Muscle layer of colon (tissue), 2 donors: ENCODE results near the gene XYLT1.

Experiments
- H3K27ac ChIP-seq: one replicate; pipeline ENCODE4 v1.7.0; 2013; ENCODE audit warnings: low read depth, mild to moderate bottlenecking, low read length, moderate library complexity
- H3K27me3 ChIP-seq, 2 donors: one replicate each; pipeline ENCODE4 v1.7.0; 2013; ENCODE audit warnings: low read length in 2 of 2, mild to moderate bottlenecking in 2 of 2; ENCODE audit not compliant: insufficient read depth in 2 of 2, control insufficient read depth in 1 of 2
- H3K36me3 ChIP-seq: one replicate; pipeline ENCODE4 v1.7.0; 2013; ENCODE audit warnings: mild to moderate bottlenecking, low read length; ENCODE audit not compliant: insufficient read depth
- H3K4me1 ChIP-seq: one replicate; pipeline ENCODE4 v1.7.0; 2013; ENCODE audit warnings: mild to moderate bottlenecking, low read length; ENCODE audit not compliant: insufficient read depth
- H3K4me3 ChIP-seq, 2 donors: one replicate each; pipeline ENCODE4 v1.7.0; 2013; ENCODE audit warnings: low read length in 2 of 2, low read depth in 1 of 2, mild to moderate bottlenecking in 1 of 2, moderate library complexity in 1 of 2
- H3K9ac ChIP-seq: one replicate; pipeline ENCODE4 v1.7.0; 2013; ENCODE audit warnings: low read length
- H3K9me3 ChIP-seq: one replicate; pipeline ENCODE4 v1.7.0; 2013; ENCODE audit warnings: mild to moderate bottlenecking, low read length
- donor health status: abdominal sarcoma.
- donor health status: Adenocarcinoma of cecum.

XYLT1 gene

DNA sequence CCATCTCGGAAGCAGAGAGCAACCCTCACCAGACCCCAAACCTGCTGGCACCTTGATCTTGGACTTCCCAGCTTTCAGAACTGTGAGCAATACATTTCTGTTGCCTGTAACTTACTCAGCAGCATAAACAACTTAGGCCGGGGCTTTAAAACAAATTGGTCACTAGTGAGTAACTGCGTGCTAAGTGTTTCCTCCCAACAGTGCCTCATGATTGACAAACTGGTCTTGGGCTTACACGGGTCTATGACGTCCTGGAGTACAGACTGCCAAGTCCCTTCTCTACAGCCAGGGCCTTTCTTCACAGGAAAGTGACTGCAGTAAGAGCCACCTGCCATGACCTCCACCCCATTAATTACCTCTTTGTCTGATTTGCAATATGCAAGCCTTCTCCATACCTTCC, 136.7 kb downstream of the XYLT1 start:
- H3K4me1 ChIP-seq: peaks cover 34% of the 10 kb centered on the region
- no peak overlapping the region for H3K4me3 ChIP-seq
- no peaks in the 10 kb centered on the region for H3K9me3 ChIP-seq
- H3K9ac ChIP-seq: no peak overlapping the region
- no peaks in the 10 kb centered on the region for H3K27me3 ChIP-seq
- no peaks in the 10 kb centered on the region for H3K36me3 ChIP-seq
- H3K27ac ChIP-seq: peak overlapping the region; percentile 35

- H3K27ac ChIP-seq: peak overlapping the region; percentile 25
- H3K9ac ChIP-seq: no peak overlapping the region
- H3K4me1 ChIP-seq: peaks cover 42% of the 10 kb centered on the region
- H3K4me3 ChIP-seq: no peak overlapping the region
- no peaks in the 10 kb centered on the region for H3K36me3 ChIP-seq
- H3K9me3 ChIP-seq: no peaks in the 10 kb centered on the region
- H3K27me3 ChIP-seq: no peaks in the 10 kb centered on the region
Observed at GRCh38 chr16:17333229-17333628, 137.5 kb downstream of the XYLT1 start.

GRCh38 chr16:17331991-17332390, 138.8 kb downstream of the XYLT1 start:
- no peak overlapping the region for H3K27ac ChIP-seq
- H3K4me1 ChIP-seq: peaks cover 49% of the 10 kb centered on the region
- H3K9me3 ChIP-seq: no peaks in the 10 kb centered on the region
- no peak overlapping the region for H3K4me3 ChIP-seq
- no peaks in the 10 kb centered on the region for H3K36me3 ChIP-seq
- H3K27me3 ChIP-seq: no peaks in the 10 kb centered on the region
- H3K9ac ChIP-seq: no peak overlapping the region

DNA sequence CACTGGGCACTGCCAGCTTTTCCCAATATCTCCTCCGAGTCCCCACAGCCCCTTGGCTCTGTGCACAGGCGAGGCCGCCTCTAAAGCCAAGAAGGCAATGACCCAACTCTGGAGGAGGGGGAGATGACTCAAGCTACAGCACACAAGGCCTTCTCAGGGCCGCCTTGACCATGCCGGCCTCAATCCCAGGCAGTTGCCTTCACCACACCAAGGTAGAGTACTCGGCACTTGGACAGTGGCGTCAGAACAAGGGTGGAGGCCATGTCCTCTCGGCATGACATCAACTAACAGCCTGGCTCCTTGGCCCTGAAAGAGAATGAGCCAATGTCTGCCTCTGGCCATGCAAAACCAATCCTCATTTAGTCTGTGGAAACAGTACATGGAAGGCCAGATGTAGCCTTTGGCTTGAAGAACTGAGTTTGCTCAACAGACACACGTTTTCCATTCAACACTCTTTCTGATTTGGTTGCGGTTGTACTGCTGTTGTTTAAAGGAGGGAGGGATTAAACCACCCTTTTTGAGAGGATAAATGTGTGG, 139.6 kb downstream of the XYLT1 start:
- no peak overlapping the region for H3K4me3 ChIP-seq
- no peak overlapping the region for H3K9ac ChIP-seq
- no peaks in the 10 kb centered on the region for H3K27me3 ChIP-seq
- peaks cover 45% of the 10 kb centered on the region for H3K4me1 ChIP-seq
- H3K27ac ChIP-seq: peak overlapping the region; percentile 22
- no peaks in the 10 kb centered on the region for H3K36me3 ChIP-seq
- no peaks in the 10 kb centered on the region for H3K9me3 ChIP-seq

DNA sequence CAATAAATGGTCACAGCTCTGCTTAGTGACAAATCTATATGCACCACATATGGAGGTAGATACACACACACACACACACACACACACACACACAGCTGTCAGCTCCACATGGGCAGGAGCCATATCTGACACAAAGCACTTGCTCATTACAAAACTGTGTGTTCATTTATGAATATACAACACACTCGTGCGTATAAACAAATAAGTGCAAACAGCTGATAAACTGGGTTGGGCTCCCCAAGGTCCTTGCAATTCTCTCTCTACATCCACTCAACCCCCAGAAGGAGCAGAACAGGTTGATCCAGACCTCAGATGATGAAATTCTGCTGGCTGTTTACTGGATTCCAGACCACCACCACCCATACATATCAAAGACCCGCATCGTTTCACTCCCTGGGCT, 140.7 kb downstream of the XYLT1 start:
- no peaks in the 10 kb centered on the region for H3K36me3 ChIP-seq
- no peaks in the 10 kb centered on the region for H3K27me3 ChIP-seq
- H3K4me3 ChIP-seq: no peak overlapping the region
- peaks cover 45% of the 10 kb centered on the region for H3K4me1 ChIP-seq
- H3K9ac ChIP-seq: no peak overlapping the region
- peak overlapping the region; percentile 64 for H3K27ac ChIP-seq
- no peaks in the 10 kb centered on the region for H3K9me3 ChIP-seq

- peak overlapping the region; percentile 64 for H3K27ac ChIP-seq
Observed at GRCh38 chr16:17329391-17329790, 141.4 kb downstream of the XYLT1 start.

GRCh38 chr16:17328932-17329331, 141.8 kb downstream of the XYLT1 start:
- Histone ChIP-seq H3K4me3 (no peak overlapping the region), H3K4me1 (peaks cover 45% of the 10 kb centered on the region), H3K27ac (peak overlapping the region; percentile 79), H3K27me3 (no peaks in the 10 kb centered on the region), H3K9ac (peak overlapping the region; percentile 50), H3K9me3 (no peaks in the 10 kb centered on the region), H3K36me3 (no peaks in the 10 kb centered on the region)

More at GRCh38 chr16:17329391-17329790, 141.4 kb downstream of the XYLT1 start:
- Histone ChIP-seq H3K4me3 (no peak overlapping the region), H3K4me1 (peaks cover 45% of the 10 kb centered on the region), H3K9me3 (no peaks in the 10 kb centered on the region), H3K36me3 (no peaks in the 10 kb centered on the region), H3K27me3 (no peaks in the 10 kb centered on the region), H3K9ac (peak overlapping the region; percentile 41)

GRCh38 chr16:17327664-17328335, 143.0 kb downstream of the XYLT1 start:
- Histone ChIP-seq H3K9ac (no peak overlapping the region), H3K4me1 (peaks cover 44% of the 10 kb centered on the region), H3K27me3 (no peaks in the 10 kb centered on the region), H3K4me3 (no peak overlapping the region), H3K27ac (peak overlapping the region; percentile 79), H3K9me3 (no peaks in the 10 kb centered on the region), H3K36me3 (no peaks in the 10 kb centered on the region)

- no peak overlapping the region for H3K4me3 ChIP-seq
- no peak overlapping the region for H3K9ac ChIP-seq
- no peaks in the 10 kb centered on the region for H3K36me3 ChIP-seq
- H3K27ac ChIP-seq: no peak overlapping the region
- H3K27me3 ChIP-seq: no peaks in the 10 kb centered on the region
- H3K9me3 ChIP-seq: no peaks in the 10 kb centered on the region
- H3K4me1 ChIP-seq: peaks cover 41% of the 10 kb centered on the region
Observed at GRCh38 chr16:17325476-17326143, 145.2 kb downstream of the XYLT1 start.

DNA sequence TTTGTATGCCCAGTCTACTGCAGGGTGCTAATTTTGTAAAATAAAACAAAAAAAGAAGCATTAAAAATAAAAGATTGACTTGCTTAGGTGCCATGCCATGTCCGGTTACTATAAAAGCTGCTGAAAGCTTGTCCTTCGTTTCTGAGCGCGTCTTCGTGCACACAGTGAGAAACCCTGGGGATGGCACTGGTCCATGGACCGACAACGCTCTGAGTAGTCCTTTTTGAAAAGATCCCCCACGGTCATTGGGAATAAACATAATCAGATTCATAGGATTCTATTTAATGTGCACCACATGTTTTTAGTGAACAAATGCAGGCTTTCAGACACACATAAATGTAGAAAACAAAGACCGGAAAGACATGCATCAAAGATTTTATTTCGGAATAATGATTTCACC, 146.3 kb downstream of the XYLT1 start:
- no peaks in the 10 kb centered on the region for H3K27me3 ChIP-seq
- H3K27ac ChIP-seq: no peak overlapping the region
- H3K36me3 ChIP-seq: no peaks in the 10 kb centered on the region
- no peak overlapping the region for H3K9ac ChIP-seq
- H3K4me3 ChIP-seq: no peak overlapping the region
- H3K9me3 ChIP-seq: no peaks in the 10 kb centered on the region
- peaks cover 42% of the 10 kb centered on the region for H3K4me1 ChIP-seq

DNA sequence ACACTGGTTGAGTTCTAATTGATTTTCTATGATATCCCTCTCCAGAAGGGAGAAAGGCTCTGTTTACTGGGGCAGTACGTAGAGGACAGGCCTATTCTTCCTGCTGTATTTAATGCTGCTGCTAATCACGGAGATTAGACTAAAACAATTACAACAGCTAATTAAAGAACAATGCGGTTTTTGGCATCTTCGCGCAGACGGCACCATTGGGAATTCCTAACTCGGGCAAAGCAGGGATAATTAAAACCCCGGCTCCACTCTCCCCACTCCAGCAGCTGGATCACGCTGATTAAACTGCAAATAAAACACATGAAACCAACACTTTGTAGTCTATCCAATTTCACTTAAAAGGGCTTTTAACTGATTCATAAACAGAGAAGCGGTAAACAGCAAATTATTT, 147.6 kb downstream of the XYLT1 start:
- Histone ChIP-seq H3K27ac (no peak overlapping the region), H3K4me1 (peaks cover 42% of the 10 kb centered on the region), H3K4me3 (no peak overlapping the region), H3K27me3 (no peaks in the 10 kb centered on the region), H3K9me3 (no peaks in the 10 kb centered on the region), H3K36me3 (no peaks in the 10 kb centered on the region), H3K9ac (no peak overlapping the region)
